WERI-Rb-1 (cell line): Measurements from ENCODE around the gene PPA2.

ENCODE experiments used
- DNase-seq: peaks from one replicate; pipeline ENCODE4 v3.0.0-alpha.2; 2020
- H3K27ac ChIP-seq: fragments of 250-450 bp; sonication (Bioruptor Pico); 2 replicates; pipeline ENCODE4 v1.5.1; 2020; ENCODE audit warnings: mild to moderate bottlenecking, moderate library complexity
- H3K27me3 ChIP-seq: fragments of 250-450 bp; sonication (Bioruptor Pico); 2 replicates; pipeline ENCODE4 v1.5.1; 2021; ENCODE audit warnings: mild to moderate bottlenecking, low read depth, moderate library complexity; ENCODE audit not compliant: insufficient read depth, severe bottlenecking
- H3K36me3 ChIP-seq: fragments of 250-450 bp; sonication (Bioruptor Pico); 2 replicates; pipeline ENCODE4 v1.5.1; 2020; ENCODE audit warnings: mild to moderate bottlenecking, moderate library complexity
- H3K4me3 ChIP-seq: 2 replicates; pipeline ENCODE4 v1.5.1; 2011; ENCODE audit warnings: low read depth, mild to moderate bottlenecking, control low read depth, low read length
- H3K9me3 ChIP-seq: fragments of 250-450 bp; sonication (Bioruptor Pico); 2 replicates; pipeline ENCODE4 v1.5.1; 2021; ENCODE audit warnings: mild to moderate bottlenecking, moderate library complexity; ENCODE audit not compliant: severe bottlenecking
- CTCF ChIP-seq: IDR thresholded peaks from 2 replicates; pipeline ENCODE4 v1.5.1; 2011; ENCODE audit warnings: low read depth, mild to moderate bottlenecking, control low read depth, inconsistent platforms, low read length

The PPA2 gene

GRCh38 chr4:105473324-105474098 lies at the start of gene PPA2:
Gene PPA2, minus strand, starts transcription at chr4:105474062. Its CDS starts 12 bp downstream, at chr4:105474050.
- DNase-seq = peak; percentile 92
- TF ChIP-seq CTCF = no peak
- Histone ChIP-seq H3K4me3 (peak within 1 kb of the TSS; percentile 93), H3K27me3 (no peaks in the 10 kb centered on the region), H3K36me3 (peaks cover 12% of the 10 kb centered on the region), H3K27ac (peak within 1 kb of the TSS; percentile 93), H3K9me3 (no peaks in the 10 kb centered on the region)

DNA sequence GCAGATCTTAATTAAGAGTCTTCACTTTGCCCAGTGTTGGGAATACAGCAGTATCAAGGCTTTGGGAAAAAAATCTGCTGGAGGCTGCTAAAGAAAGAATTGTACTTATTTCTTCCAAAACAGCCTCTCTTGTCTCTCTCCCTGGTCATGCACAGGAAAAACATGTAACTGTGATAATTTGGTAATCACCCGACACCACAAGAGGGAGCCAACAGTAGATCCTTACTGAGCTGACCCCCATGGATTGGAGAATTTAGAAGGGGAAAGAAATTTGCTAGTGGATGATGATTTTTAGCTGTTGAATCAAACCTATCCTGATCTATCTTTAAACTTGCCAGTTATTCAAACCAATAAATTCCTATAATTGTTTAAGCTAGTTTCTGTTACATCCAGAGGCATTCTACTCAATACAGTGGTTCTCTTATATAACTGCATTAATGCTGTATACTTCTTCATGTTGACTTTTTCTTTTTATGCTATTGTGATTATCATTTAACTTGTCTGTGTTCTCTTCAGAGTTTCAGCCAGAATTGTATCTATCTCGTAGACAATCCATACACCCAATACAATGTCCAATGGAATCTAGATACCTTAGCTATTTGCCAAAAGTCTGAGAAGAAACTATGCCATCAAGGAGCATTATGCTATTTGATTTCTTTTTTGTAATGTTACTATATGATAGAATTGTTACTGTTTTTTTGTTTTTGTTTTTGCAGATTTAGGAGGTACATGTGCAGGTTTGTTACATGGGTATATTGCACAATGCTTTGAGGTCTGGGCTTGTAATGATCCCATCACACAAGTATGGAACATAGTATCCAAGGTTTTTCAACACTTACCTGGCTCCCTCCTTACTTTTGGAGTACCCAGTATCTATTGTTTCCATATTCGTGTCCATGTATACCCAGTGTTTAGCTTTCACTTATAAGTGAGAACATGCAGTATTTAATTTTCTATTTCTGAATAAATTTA lies 47.2 kb upstream of the PPA2 start:
- Histone ChIP-seq H3K27ac (no peak overlapping the region), H3K27me3 (no peaks in the 10 kb centered on the region), H3K9me3 (no peaks in the 10 kb centered on the region), H3K4me3 (no peak overlapping the region), H3K36me3 (no peaks in the 10 kb centered on the region)
- peak; percentile 65 for TF ChIP-seq CTCF
- DNase-seq = peak; percentile 57

DNA sequence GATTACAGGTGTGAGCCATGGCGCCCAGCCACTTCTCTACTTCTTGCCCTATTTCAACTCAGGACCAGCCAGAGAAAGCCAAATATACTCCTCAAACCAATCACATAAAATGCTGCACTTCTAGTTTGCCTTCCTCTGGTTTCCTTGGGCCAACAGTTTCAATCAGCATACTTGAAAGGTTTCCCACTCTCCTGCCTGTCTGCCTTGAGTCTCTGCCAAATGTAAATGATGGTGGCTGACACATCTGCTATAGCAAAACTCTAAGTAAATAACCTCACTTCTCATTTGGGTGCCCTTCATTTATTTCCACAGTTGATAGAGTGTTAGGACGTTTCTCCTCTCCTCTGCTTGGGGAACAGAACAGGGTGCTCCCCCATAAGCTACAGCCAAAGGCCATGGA lies 36.4 kb upstream of the PPA2 start:
- no peak overlapping the region for H3K27ac ChIP-seq
- H3K4me3 ChIP-seq = no peak overlapping the region
- DNase-seq = no peak
- no peaks in the 10 kb centered on the region for H3K9me3 ChIP-seq
- H3K27me3 ChIP-seq = no peaks in the 10 kb centered on the region
- TF ChIP-seq CTCF = no peak
- H3K36me3 ChIP-seq = no peaks in the 10 kb centered on the region

- no peak for DNase-seq
- Histone ChIP-seq H3K36me3 (no peaks in the 10 kb centered on the region), H3K4me3 (no peak overlapping the region)
These were observed 35.9 kb upstream of the PPA2 start for GRCh38 chr4:105509714-105510113.

GRCh38 chr4:105509291-105509690 lies 35.4 kb upstream of the PPA2 start:
- TF ChIP-seq CTCF = no peak
- H3K27ac ChIP-seq = no peak overlapping the region
- no peaks in the 10 kb centered on the region for H3K36me3 ChIP-seq
- H3K4me3 ChIP-seq = no peak overlapping the region
- no peak for DNase-seq
- no peaks in the 10 kb centered on the region for H3K27me3 ChIP-seq
- H3K9me3 ChIP-seq = no peaks in the 10 kb centered on the region

More at GRCh38 chr4:105509714-105510113, 35.9 kb upstream of the PPA2 start:
- no peak for TF ChIP-seq CTCF
- Histone ChIP-seq H3K27me3 (no peaks in the 10 kb centered on the region), H3K9me3 (no peaks in the 10 kb centered on the region), H3K27ac (no peak overlapping the region)
